Tibial nerve (tissue), 3 donors: ENCODE data around the gene FOXK2.

Source experiments
- POLR2A ChIP-seq, 2 donors: fragments of 450-650 bp; IDR thresholded peaks; one replicate each; pipeline ENCODE4 v1.6.1; 2017; ENCODE audit warnings: antibody characterized with exemption in 2 of 2, mild to moderate bottlenecking in 2 of 2, moderate library complexity in 2 of 2
- TF ChIP-seq, protein P1 (sequence below), 5 experiments: fragments of 200-600 bp in 3 of 5; fragments of 450-650 bp in 2 of 5; sonication (generic) in 3 of 5; IDR thresholded peaks; one replicate each; pipeline ENCODE4 v1.5.1; 2016 to 2019; ENCODE audit warnings: antibody characterized with exemption in 5 of 5, mild to moderate bottlenecking in 3 of 5, moderate library complexity in 2 of 5

GRCh38 chr17:82553210-82553930 is 33.8 kb downstream of the FOXK2 start:
- TF ChIP-seq, protein P1, sequence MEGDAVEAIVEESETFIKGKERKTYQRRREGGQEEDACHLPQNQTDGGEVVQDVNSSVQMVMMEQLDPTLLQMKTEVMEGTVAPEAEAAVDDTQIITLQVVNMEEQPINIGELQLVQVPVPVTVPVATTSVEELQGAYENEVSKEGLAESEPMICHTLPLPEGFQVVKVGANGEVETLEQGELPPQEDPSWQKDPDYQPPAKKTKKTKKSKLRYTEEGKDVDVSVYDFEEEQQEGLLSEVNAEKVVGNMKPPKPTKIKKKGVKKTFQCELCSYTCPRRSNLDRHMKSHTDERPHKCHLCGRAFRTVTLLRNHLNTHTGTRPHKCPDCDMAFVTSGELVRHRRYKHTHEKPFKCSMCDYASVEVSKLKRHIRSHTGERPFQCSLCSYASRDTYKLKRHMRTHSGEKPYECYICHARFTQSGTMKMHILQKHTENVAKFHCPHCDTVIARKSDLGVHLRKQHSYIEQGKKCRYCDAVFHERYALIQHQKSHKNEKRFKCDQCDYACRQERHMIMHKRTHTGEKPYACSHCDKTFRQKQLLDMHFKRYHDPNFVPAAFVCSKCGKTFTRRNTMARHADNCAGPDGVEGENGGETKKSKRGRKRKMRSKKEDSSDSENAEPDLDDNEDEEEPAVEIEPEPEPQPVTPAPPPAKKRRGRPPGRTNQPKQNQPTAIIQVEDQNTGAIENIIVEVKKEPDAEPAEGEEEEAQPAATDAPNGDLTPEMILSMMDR (IDR thresholded peaks at IDR 0.05) = no peak
- TF ChIP-seq POLR2A (IDR thresholded peaks at IDR 0.05) = no peak
